G401.6 (cell line): ENCODE results near the gene CACNA1D.

Source experiments
- FAIRE-seq: peaks from 2 replicates; lab custom pipeline; 2012; peaks lifted over from hg19 to GRCh38; lab: Jason Lieb, UNC

Gene CACNA1D

GRCh38 chr3:53719796-53720195, 225.4 kb downstream of the CACNA1D start:
- no peak for FAIRE-seq

- no peak for FAIRE-seq
Observed at GRCh38 chr3:53721187-53722119, 227.0 kb downstream of the CACNA1D start.

- FAIRE-seq: no peak
Observed at GRCh38 chr3:53724566-53724965, 230.2 kb downstream of the CACNA1D start.

GRCh38 chr3:53725387-53725995, 231.1 kb downstream of the CACNA1D start:
- FAIRE-seq: no peak

GRCh38 chr3:53726643-53727042, 232.2 kb downstream of the CACNA1D start:
- no peak for FAIRE-seq

GRCh38 chr3:53728606-53729005, 234.2 kb downstream of the CACNA1D start:
- no peak for FAIRE-seq

GRCh38 chr3:53729159-53729558, 234.7 kb downstream of the CACNA1D start:
- no peak for FAIRE-seq

- no peak for FAIRE-seq
Observed at GRCh38 chr3:53729618-53730017, 235.2 kb downstream of the CACNA1D start.

GRCh38 chr3:53730576-53730975, 236.2 kb downstream of the CACNA1D start:
- no peak for FAIRE-seq

- FAIRE-seq: no peak
Observed at GRCh38 chr3:53731934-53732624, 237.7 kb downstream of the CACNA1D start.

- FAIRE-seq: no peak
Observed at GRCh38 chr3:53733446-53733845, 239.0 kb downstream of the CACNA1D start.

- FAIRE-seq: no peak
Observed at GRCh38 chr3:53739966-53740365, 245.6 kb downstream of the CACNA1D start.

GRCh38 chr3:53740956-53741355, 246.5 kb downstream of the CACNA1D start:
- FAIRE-seq: no peak

GRCh38 chr3:53744351-53744750, 249.9 kb downstream of the CACNA1D start:
- no peak for FAIRE-seq

GRCh38 chr3:53747559-53747958, 253.1 kb downstream of the CACNA1D start:
- no peak for FAIRE-seq

GRCh38 chr3:53748512-53749271, 254.3 kb downstream of the CACNA1D start:
- no peak for FAIRE-seq

GRCh38 chr3:53749448-53749847, 255.0 kb downstream of the CACNA1D start:
- FAIRE-seq: no peak

- FAIRE-seq: no peak
Observed at GRCh38 chr3:53750253-53751210, 256.1 kb downstream of the CACNA1D start.

- FAIRE-seq: no peak
Observed at GRCh38 chr3:53753518-53754183, 259.2 kb downstream of the CACNA1D start.

- no peak for FAIRE-seq
Observed at GRCh38 chr3:53754325-53754724, 259.9 kb downstream of the CACNA1D start.

GRCh38 chr3:53758846-53759245, 264.4 kb downstream of the CACNA1D start:
- no peak for FAIRE-seq
